ENCODE results near the gene ARHGAP4.

Gene ARHGAP4

DNA sequence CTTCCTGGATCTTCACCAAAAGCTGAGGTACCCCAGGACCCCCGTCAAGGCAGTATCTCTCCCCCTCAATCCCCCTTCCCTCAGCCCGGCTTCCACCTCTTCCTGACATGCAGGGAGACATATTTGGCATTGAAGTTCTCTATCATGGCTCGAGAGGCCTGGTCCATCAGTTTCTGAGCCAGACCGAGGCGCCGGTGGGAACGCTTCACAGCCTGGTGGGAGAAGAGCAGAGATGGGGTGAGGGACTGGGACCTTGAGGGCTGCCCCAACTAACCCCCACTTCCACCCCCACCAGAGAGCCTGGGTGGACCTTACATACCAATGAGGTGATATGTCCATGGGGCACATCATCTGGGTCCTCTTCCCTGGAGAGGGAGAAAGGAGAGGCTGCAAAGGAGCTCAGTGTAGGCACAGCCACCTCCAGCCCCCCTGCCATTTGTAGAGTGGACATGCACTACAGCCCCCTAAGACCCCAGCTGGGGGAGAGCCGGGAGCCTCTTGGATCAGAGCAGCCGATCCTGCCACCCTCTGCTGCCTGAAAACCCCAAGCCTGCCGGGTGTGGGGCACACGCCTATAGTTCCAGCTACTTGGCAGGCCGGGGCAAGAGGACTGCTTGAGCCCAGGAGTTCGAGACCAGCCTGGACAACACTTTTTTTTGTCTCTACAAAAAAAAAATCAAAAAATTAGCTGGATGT, 6.3 kb upstream of the ARHGAP4 start:
- H3K4me3 Mint-ChIP-seq: no peak overlapping the region
- peaks cover 23% of the 10 kb centered on the region for H3K4me1 Mint-ChIP-seq
- H3K9me3 Mint-ChIP-seq: peaks cover 50% of the 10 kb centered on the region
- peaks cover 18% of the 10 kb centered on the region for H3K36me3 Mint-ChIP-seq (ENCODE audit: low read depth)
- no peak overlapping the region for H3K27ac Mint-ChIP-seq
- peaks cover 2% of the 10 kb centered on the region for H3K27me3 Mint-ChIP-seq (ENCODE audit: low read depth, poor library complexity)
- DNase-seq: no peak
- TF ChIP-seq, protein P1, sequence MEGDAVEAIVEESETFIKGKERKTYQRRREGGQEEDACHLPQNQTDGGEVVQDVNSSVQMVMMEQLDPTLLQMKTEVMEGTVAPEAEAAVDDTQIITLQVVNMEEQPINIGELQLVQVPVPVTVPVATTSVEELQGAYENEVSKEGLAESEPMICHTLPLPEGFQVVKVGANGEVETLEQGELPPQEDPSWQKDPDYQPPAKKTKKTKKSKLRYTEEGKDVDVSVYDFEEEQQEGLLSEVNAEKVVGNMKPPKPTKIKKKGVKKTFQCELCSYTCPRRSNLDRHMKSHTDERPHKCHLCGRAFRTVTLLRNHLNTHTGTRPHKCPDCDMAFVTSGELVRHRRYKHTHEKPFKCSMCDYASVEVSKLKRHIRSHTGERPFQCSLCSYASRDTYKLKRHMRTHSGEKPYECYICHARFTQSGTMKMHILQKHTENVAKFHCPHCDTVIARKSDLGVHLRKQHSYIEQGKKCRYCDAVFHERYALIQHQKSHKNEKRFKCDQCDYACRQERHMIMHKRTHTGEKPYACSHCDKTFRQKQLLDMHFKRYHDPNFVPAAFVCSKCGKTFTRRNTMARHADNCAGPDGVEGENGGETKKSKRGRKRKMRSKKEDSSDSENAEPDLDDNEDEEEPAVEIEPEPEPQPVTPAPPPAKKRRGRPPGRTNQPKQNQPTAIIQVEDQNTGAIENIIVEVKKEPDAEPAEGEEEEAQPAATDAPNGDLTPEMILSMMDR (IDR thresholded peaks at IDR 0.05): no peak

DNA sequence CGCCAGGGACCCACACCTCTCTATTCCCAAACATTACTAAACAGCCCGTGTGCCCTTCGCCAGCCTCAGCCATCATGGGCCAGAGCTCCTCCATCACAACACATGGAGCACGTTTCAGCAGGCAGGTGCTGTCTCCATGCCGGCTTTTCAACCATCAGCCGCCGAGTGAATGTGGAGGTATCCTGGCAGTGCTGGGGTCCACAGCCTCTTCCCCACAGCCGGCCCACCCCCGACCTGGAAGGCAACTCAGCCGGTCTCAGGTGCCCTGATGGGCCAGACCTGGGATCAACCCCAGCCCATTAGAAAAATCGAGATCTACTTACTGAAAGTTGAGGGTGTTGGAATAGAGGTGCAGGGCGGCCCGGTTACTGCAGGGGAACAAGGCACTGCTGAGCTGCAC, 5.7 kb upstream of the ARHGAP4 start:
- no peak for DNase-seq
- no peak overlapping the region for H3K4me3 Mint-ChIP-seq
- H3K27me3 Mint-ChIP-seq (ENCODE audit: low read depth, poor library complexity): no peaks in the 10 kb centered on the region
- TF ChIP-seq, protein P1 (IDR thresholded peaks at IDR 0.05): no peak
- H3K27ac Mint-ChIP-seq: no peak overlapping the region
- peaks cover 23% of the 10 kb centered on the region for H3K4me1 Mint-ChIP-seq
- H3K36me3 Mint-ChIP-seq (ENCODE audit: low read depth): peaks cover 18% of the 10 kb centered on the region
- H3K9me3 Mint-ChIP-seq: peaks cover 55% of the 10 kb centered on the region

DNA sequence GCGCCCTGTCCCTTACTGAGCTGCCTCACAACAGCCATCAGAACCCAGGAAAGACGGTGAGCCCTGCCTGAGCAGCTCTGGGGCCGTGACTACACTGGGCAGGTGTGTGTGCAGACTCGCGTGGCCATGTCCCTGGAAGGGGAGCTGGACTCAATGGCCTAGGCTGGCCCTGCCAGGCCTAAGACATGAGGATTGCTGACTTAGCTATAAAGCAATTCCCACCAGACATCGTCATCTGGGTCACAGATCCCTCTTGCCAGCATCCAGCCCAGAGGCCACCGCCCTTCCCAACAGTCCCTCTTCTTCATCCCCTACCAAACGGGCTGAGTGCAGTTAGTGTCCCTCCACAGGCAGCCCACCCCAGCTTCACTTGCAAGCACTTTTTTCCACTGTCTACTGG, 5.1 kb upstream of the ARHGAP4 start:
- TF ChIP-seq, protein P1 (IDR thresholded peaks at IDR 0.05): no peak
- H3K4me1 Mint-ChIP-seq: peaks cover 19% of the 10 kb centered on the region
- H3K36me3 Mint-ChIP-seq (ENCODE audit: low read depth): peaks cover 18% of the 10 kb centered on the region
- no peak for DNase-seq
- no peak overlapping the region for H3K4me3 Mint-ChIP-seq
- H3K9me3 Mint-ChIP-seq: peaks cover 51% of the 10 kb centered on the region
- H3K27ac Mint-ChIP-seq: peak overlapping the region; percentile 91
- peaks cover 3% of the 10 kb centered on the region for H3K27me3 Mint-ChIP-seq (ENCODE audit: low read depth, poor library complexity)

DNA sequence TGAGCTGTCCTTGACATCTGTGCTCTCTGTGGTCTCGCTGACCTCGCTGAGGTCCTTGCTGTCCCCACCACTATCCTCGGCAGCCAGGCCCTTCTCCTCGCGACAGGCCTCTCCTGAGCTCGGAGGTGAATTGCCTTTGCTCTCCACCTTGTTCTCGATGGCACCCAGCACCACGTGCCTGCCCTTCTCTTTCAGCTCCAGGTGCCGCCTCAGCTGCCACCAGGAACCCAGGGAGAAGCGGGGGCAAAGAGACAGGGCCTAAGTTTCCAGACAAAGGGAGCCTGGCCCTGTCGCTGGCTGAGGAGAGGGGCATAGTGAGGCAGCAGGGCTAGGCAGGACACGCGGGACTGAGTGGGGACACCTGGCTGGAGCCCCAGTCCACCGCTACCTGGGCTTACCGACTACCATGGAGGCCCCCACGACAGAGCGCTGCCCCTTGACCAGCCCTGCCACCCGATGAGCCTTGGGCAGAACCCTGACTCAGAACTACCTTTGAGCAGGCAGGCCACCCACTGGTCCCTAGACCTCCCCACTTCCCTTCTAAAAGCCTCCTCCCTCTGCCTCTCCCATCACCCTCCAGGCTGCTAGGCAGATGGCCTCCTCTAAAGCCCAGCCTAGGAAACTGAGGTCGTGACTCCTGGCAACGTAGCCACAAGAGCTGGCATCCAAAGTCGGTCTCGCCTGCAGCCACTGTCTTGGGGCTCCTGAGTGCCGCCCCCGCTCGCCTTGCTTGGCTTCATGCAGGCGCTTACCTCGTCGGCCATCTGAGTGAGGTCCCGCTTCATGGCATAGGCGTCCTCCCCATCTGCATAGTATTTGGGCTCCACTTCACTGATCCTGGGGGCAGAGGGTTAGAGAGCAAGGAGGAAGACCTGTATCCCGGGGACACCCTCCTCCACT, 4.2 kb upstream of the ARHGAP4 start:
- TF ChIP-seq, protein P1 (IDR thresholded peaks at IDR 0.05): no peak
- Mint-ChIP-seq H3K36me3 (ENCODE audit: low read depth) (peaks cover 18% of the 10 kb centered on the region), H3K4me3 (no peak overlapping the region), H3K27me3 (ENCODE audit: low read depth, poor library complexity) (peaks cover 3% of the 10 kb centered on the region), H3K4me1 (peaks cover 24% of the 10 kb centered on the region), H3K9me3 (peaks cover 51% of the 10 kb centered on the region), H3K27ac (no peak overlapping the region)
- DNase-seq: no peak

GRCh38 chrX:153929576-153929975, 3.5 kb upstream of the ARHGAP4 start:
- H3K4me1 Mint-ChIP-seq: peaks cover 30% of the 10 kb centered on the region

More at GRCh38 chrX:153929576-153929975, 3.5 kb upstream of the ARHGAP4 start:
- H3K9me3 Mint-ChIP-seq: peaks cover 58% of the 10 kb centered on the region
- peaks cover 18% of the 10 kb centered on the region for H3K36me3 Mint-ChIP-seq (ENCODE audit: low read depth)
- peaks cover 3% of the 10 kb centered on the region for H3K27me3 Mint-ChIP-seq (ENCODE audit: low read depth, poor library complexity)
- TF ChIP-seq, protein P1 (IDR thresholded peaks at IDR 0.05): no peak
- no peak for DNase-seq
- H3K27ac Mint-ChIP-seq: no peak overlapping the region
- H3K4me3 Mint-ChIP-seq: no peak overlapping the region

Measured in nephron progenitor cell (in vitro differentiated cells).